Body of pancreas (tissue), 4 donors: ENCODE results near the gene HEXB.

Experiments
- CTCF ChIP-seq, 7 experiments: fragments of 450-650 bp in 4 of 7; fragments of 200-600 bp in 3 of 7; sonication (generic) in 3 of 7; IDR thresholded peaks; one replicate each; pipeline ENCODE4 v1.5.1; 2016 to 2019; ENCODE audit warnings: antibody characterized with exemption in 7 of 7
- POLR2A ChIP-seq, 3 donors: fragments of 450-650 bp; IDR thresholded peaks; one replicate each; pipeline ENCODE4 v1.6.1; 2016; ENCODE audit warnings: antibody characterized with exemption in 3 of 3, mild to moderate bottlenecking in 2 of 3

DNA sequence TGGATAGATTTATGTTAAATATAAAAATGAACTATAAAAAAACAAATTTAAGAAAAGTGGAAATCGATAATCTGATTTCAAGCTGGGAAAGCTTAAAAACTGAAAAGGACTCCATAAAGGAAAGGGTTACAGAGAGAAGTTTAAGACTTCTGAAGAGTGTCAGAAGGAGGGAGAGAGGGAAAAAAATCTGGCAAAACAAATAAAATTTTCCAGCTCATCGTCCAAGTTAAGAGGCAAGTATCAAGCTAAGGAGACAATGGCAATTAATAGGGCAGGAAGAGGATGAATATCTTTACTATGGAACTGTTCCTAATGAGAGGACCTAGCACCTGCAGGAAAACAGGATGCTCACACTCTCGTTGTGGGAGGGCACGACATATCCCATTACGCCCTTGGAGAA is 20.5 kb upstream of the HEXB start:
- TF ChIP-seq CTCF (IDR thresholded peaks at IDR 0.05) (no peak), POLR2A (IDR thresholded peaks at IDR 0.05) (no peak)
